GM23338 (cell line): ENCODE measurements around the gene MANBA. TPM values are rescaled to one million over a fixed set of nuclear protein-coding genes. Genes with fewer than 3 reads are reported as not detected.

Experiments used
- ATAC-seq: fragments of 200-7000 bp; cut with Tn5 transposase; 3 replicates; pipeline ENCODE4 v1.9.1; 2020
- DNase-seq: peaks from one replicate; pipeline ENCODE4 v3.0.0-alpha.2; 2015; ENCODE audit warnings: low spot score
- H2AFZ ChIP-seq: fragments of 200-600 bp; sonication (generic); 2 replicates; pipeline ENCODE4 v1.8.0; 2016; ENCODE audit warnings: antibody characterized with exemption, mild to moderate bottlenecking, moderate library complexity
- H3F3A ChIP-seq: fragments of 200-600 bp; sonication (generic); replicated peaks from 2 replicates; pipeline ENCODE4 v1.8.0; 2017; ENCODE audit warnings: antibody characterized with exemption, mixed run types, low read depth
- H3K27ac ChIP-seq: fragments of 200-600 bp; sonication (generic); 2 replicates; pipeline ENCODE4 v1.6.1; 2016; ENCODE audit warnings: low read depth
- H3K27me3 ChIP-seq: fragments of 200-600 bp; sonication (generic); 2 replicates; pipeline ENCODE4 v1.8.0; 2016; ENCODE audit warnings: mild to moderate bottlenecking, mixed run types, moderate library complexity; ENCODE audit not compliant: insufficient read depth
- H3K36me3 ChIP-seq: fragments of 200-600 bp; sonication (generic); 2 replicates; pipeline ENCODE4 v1.8.0; 2016; ENCODE audit warnings: mild to moderate bottlenecking; ENCODE audit not compliant: insufficient read depth
- H3K4me1 ChIP-seq: fragments of 200-600 bp; sonication (generic); 2 replicates; pipeline ENCODE4 v1.8.0; 2016; ENCODE audit warnings: mild to moderate bottlenecking, moderate library complexity; ENCODE audit not compliant: insufficient read depth
- H3K4me2 ChIP-seq: fragments of 200-600 bp; sonication (generic); 2 replicates; pipeline ENCODE4 v1.7.1; 2017; ENCODE audit warnings: mixed run types
- H3K4me3 ChIP-seq: fragments of 200-600 bp; sonication (generic); 2 replicates; pipeline ENCODE4 v1.6.1; 2016; ENCODE audit warnings: mixed run types
- H3K79me2 ChIP-seq: fragments of 200-600 bp; sonication (generic); replicated peaks from 2 replicates; pipeline ENCODE4 v1.8.0; 2017; ENCODE audit warnings: mild to moderate bottlenecking; ENCODE audit not compliant: insufficient read depth
- H3K9me2 ChIP-seq: fragments of 200-600 bp; sonication (generic); 2 replicates; pipeline ENCODE4 v1.8.0; 2017; ENCODE audit not compliant: insufficient read depth
- H4K20me1 ChIP-seq: fragments of 200-600 bp; sonication (generic); replicated peaks from 2 replicates; pipeline ENCODE4 v1.8.0; 2017; ENCODE audit warnings: mild to moderate bottlenecking; ENCODE audit not compliant: insufficient read depth
- H3K27ac Mint-ChIP-seq: 2 replicates; pipeline ENCODE4 v1.8.0; 2020; ENCODE audit warnings: inconsistent platforms, mild to moderate bottlenecking, moderate library complexity, mixed read lengths
- H3K27me3 Mint-ChIP-seq: 3 replicates; pipeline ENCODE4 v1.8.0; 2022; ENCODE audit warnings: low read depth, mild to moderate bottlenecking, moderate library complexity, mixed read lengths, inconsistent platforms; ENCODE audit not compliant: insufficient read depth, poor library complexity
- H3K36me3 Mint-ChIP-seq: 3 replicates; pipeline ENCODE4 v1.8.0; 2021; ENCODE audit warnings: low read depth, mild to moderate bottlenecking, inconsistent platforms, moderate library complexity, mixed read lengths
- H3K4me1 Mint-ChIP-seq: 3 replicates; pipeline ENCODE4 v1.8.0; 2020; ENCODE audit warnings: mild to moderate bottlenecking, inconsistent platforms, mixed read lengths
- H3K4me3 Mint-ChIP-seq: 3 replicates; pipeline ENCODE4 v1.8.0; 2021; ENCODE audit warnings: moderate library complexity, mild to moderate bottlenecking, inconsistent platforms, mixed read lengths
- H3K9me3 Mint-ChIP-seq: 3 replicates; pipeline ENCODE4 v1.8.0; 2020; ENCODE audit warnings: moderate library complexity, mild to moderate bottlenecking, inconsistent platforms, mixed read lengths
- CREB1 ChIP-seq: fragments of 250-450 bp; sonication (Bioruptor Pico); IDR thresholded peaks from 2 replicates; pipeline ENCODE4 v1.5.0; 2020; ENCODE audit warnings: low read depth, mild to moderate bottlenecking, moderate library complexity
- EZH2phosphoT487 ChIP-seq: fragments of 200-600 bp; sonication (generic); IDR thresholded peaks from one replicate; pipeline ENCODE4 v1.8.1; 2018; ENCODE audit warnings: antibody characterized with exemption; ENCODE audit not compliant: unreplicated experiment
- JUNB ChIP-seq: IDR thresholded peaks from one replicate; pipeline ENCODE4 v1.6.1; 2016; ENCODE audit warnings: antibody characterized with exemption; ENCODE audit not compliant: unreplicated experiment
- NANOG ChIP-seq: IDR thresholded peaks from 2 replicates; pipeline ENCODE4 v1.6.1; 2016; ENCODE audit warnings: antibody characterized with exemption, borderline replicate concordance
- POLR2AphosphoS5 ChIP-seq: IDR thresholded peaks from 2 replicates; pipeline ENCODE4 v1.6.1; 2016; ENCODE audit warnings: antibody characterized with exemption, low read depth
- STAT1 ChIP-seq: IDR thresholded peaks from one replicate; pipeline ENCODE4 v1.6.1; 2016; ENCODE audit warnings: antibody characterized with exemption; ENCODE audit not compliant: unreplicated experiment
- ZNF114 ChIP-seq: fragments of 250-450 bp; sonication (Bioruptor Pico); IDR thresholded peaks from 2 replicates; pipeline ENCODE4 v1.5.0; 2020; ENCODE audit warnings: mild to moderate bottlenecking, moderate library complexity
- ZNF331 ChIP-seq: fragments of 250-450 bp; sonication (Bioruptor Pico); IDR thresholded peaks from 2 replicates; pipeline ENCODE4 v1.5.0; 2020; ENCODE audit warnings: low read depth, mild to moderate bottlenecking, moderate library complexity
- polyA plus RNA-seq: library from polyadenylated mRNA; unstranded; fragments of >200 nt; fragmentation: Nextera tagmentation; extraction: Ambion mirVana; gene quantifications from 2 replicates; pipeline ENCODE4 v1.2.1, GENCODE V29; 2016
- total RNA-seq: library from RNA; depleted of rRNA; stranded (reverse); fragments of >200 nt; shearing (Covaris generic); gene quantifications from 2 replicates; pipeline ENCODE4 v1.2.3, GENCODE V29; 2014
- TF ChIP-seq, protein P1 (sequence below): IDR thresholded peaks from one replicate; pipeline ENCODE4 v1.6.1; 2018; ENCODE audit warnings: antibody characterized with exemption; ENCODE audit not compliant: unreplicated experiment
- TF ChIP-seq, protein P2 (sequence below), 2 experiments: fragments of 200-600 bp in 1 of 2; sonication (generic) in 1 of 2; conservative IDR thresholded peaks; 2 replicates each; pipeline versions ENCODE4 v1.5.1 to v1.6.1; 2016 to 2017; ENCODE audit warnings: antibody characterized with exemption in 2 of 2, low read depth in 2 of 2, mild to moderate bottlenecking in 2 of 2, moderate library complexity in 1 of 2

Gene MANBA
- total and polyA plus RNA-seq, 2 experiments from 2014 or later = 13.2 to 54.3 TPM

DNA sequence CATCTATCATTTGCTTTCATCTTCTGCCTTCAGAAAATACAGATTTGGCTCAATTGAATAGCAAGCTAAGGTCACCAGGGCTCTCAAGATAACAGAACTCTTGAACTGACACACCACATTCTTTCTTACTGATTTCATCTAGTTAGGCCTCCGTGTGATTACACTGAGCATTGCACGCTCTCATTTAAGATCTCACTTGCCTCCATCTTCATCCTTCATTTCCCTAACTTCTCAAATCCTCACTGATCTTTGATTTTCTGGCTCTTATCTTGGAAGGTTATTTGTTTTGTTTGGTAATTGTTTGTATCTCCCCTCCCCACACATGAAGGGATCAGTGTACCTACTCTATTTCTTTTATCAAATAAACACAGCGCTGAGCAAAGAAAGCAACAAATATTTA lies 47.7 kb downstream of the MANBA start:
- Histone ChIP-seq H3K9me2 (no peaks in the 10 kb centered on the region), H3K27me3 (no peaks in the 10 kb centered on the region), H4K20me1 (no peaks in the 10 kb centered on the region), H3K4me2 (no peak overlapping the region), H3F3A (no peaks in the 10 kb centered on the region), H3K36me3 (no peaks in the 10 kb centered on the region), H3K27ac (no peak overlapping the region), H2AFZ (no peak overlapping the region), H3K4me3 (no peak overlapping the region), H3K79me2 (no peaks in the 10 kb centered on the region), H3K4me1 (no peaks in the 10 kb centered on the region)
- Mint-ChIP-seq H3K27ac (no peak overlapping the region), H3K27me3 (no peaks in the 10 kb centered on the region), H3K4me1 (no peaks in the 10 kb centered on the region), H3K36me3 (peaks cover under 1% of the 10 kb centered on the region), H3K4me3 (no peak overlapping the region), H3K9me3 (no peaks in the 10 kb centered on the region)
- TF ChIP-seq CREB1 (CRISPR knock-in tag) (no peak), EZH2phosphoT487 (no peak), STAT1 (no peak), JUNB (no peak), POLR2AphosphoS5 (no peak), NANOG (no peak)
- TF ChIP-seq, protein P1, sequence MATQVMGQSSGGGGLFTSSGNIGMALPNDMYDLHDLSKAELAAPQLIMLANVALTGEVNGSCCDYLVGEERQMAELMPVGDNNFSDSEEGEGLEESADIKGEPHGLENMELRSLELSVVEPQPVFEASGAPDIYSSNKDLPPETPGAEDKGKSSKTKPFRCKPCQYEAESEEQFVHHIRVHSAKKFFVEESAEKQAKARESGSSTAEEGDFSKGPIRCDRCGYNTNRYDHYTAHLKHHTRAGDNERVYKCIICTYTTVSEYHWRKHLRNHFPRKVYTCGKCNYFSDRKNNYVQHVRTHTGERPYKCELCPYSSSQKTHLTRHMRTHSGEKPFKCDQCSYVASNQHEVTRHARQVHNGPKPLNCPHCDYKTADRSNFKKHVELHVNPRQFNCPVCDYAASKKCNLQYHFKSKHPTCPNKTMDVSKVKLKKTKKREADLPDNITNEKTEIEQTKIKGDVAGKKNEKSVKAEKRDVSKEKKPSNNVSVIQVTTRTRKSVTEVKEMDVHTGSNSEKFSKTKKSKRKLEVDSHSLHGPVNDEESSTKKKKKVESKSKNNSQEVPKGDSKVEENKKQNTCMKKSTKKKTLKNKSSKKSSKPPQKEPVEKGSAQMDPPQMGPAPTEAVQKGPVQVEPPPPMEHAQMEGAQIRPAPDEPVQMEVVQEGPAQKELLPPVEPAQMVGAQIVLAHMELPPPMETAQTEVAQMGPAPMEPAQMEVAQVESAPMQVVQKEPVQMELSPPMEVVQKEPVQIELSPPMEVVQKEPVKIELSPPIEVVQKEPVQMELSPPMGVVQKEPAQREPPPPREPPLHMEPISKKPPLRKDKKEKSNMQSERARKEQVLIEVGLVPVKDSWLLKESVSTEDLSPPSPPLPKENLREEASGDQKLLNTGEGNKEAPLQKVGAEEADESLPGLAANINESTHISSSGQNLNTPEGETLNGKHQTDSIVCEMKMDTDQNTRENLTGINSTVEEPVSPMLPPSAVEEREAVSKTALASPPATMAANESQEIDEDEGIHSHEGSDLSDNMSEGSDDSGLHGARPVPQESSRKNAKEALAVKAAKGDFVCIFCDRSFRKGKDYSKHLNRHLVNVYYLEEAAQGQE = no peak
- TF ChIP-seq, protein P2, sequence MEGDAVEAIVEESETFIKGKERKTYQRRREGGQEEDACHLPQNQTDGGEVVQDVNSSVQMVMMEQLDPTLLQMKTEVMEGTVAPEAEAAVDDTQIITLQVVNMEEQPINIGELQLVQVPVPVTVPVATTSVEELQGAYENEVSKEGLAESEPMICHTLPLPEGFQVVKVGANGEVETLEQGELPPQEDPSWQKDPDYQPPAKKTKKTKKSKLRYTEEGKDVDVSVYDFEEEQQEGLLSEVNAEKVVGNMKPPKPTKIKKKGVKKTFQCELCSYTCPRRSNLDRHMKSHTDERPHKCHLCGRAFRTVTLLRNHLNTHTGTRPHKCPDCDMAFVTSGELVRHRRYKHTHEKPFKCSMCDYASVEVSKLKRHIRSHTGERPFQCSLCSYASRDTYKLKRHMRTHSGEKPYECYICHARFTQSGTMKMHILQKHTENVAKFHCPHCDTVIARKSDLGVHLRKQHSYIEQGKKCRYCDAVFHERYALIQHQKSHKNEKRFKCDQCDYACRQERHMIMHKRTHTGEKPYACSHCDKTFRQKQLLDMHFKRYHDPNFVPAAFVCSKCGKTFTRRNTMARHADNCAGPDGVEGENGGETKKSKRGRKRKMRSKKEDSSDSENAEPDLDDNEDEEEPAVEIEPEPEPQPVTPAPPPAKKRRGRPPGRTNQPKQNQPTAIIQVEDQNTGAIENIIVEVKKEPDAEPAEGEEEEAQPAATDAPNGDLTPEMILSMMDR (conservative IDR thresholded peaks at IDR 0.05; ENCODE audit: low read depth in 2 of 2) = no peak
- DNase-seq (peak; percentile 28), ATAC-seq (no peak; the same call in 2 of the 3 replicates)

DNA sequence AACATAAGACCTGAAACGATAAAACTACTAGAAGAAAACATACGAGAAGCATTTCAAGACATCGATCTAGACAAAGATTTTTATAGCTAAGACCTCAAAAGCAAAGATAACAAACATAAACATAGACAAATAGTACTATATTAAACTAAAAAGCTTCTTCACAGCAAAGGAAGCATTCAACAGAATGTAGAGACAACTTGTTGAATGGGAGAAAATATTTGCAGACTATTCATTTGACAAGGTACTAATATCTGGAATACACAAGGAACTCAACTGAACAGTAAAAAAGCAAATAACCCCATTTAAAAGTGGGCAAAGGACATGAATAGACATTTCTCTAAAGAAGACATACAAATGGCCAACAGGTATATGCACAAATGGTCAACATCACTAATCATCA lies 49.8 kb downstream of the MANBA start:
- Histone ChIP-seq H2AFZ (no peak overlapping the region), H3K4me2 (no peak overlapping the region), H3K9me2 (no peaks in the 10 kb centered on the region), H3K4me1 (no peaks in the 10 kb centered on the region), H3K27me3 (no peaks in the 10 kb centered on the region), H4K20me1 (no peaks in the 10 kb centered on the region), H3F3A (no peaks in the 10 kb centered on the region), H3K4me3 (no peak overlapping the region), H3K79me2 (no peaks in the 10 kb centered on the region), H3K36me3 (no peaks in the 10 kb centered on the region), H3K27ac (no peak overlapping the region)
- Mint-ChIP-seq H3K4me3 (no peak overlapping the region), H3K27me3 (no peaks in the 10 kb centered on the region), H3K9me3 (no peaks in the 10 kb centered on the region), H3K36me3 (no peaks in the 10 kb centered on the region), H3K4me1 (no peaks in the 10 kb centered on the region), H3K27ac (no peak overlapping the region)
- DNase-seq (no peak), ATAC-seq (no peak)
- TF ChIP-seq ZNF114 (CRISPR knock-in tag) (no peak), CREB1 (CRISPR knock-in tag) (no peak), ZNF331 (CRISPR knock-in tag) (no peak), NANOG (no peak)
- TF ChIP-seq, protein P2 (conservative IDR thresholded peaks at IDR 0.05; ENCODE audit: low read depth in 2 of 2) = no peak
